PFSK-1 (cell line): ENCODE data around the gene MKNK1.

Source experiments
- POLR2AphosphoS5 ChIP-seq: IDR thresholded peaks from 2 replicates; pipeline ENCODE4 v1.6.1; 2012; ENCODE audit warnings: low read depth, mild to moderate bottlenecking, control low read depth, low read length, moderate library complexity
- REST ChIP-seq, 2 experiments: IDR thresholded peaks; 2 replicates each; pipeline versions ENCODE4 v1.6.1 to v1.8.0; 2011 to 2012; ENCODE audit warnings: low read depth in 2 of 2, low read length in 2 of 2, control low read depth in 1 of 2, inconsistent platforms in 1 of 2, mild to moderate bottlenecking in 1 of 2, moderate library complexity in 1 of 2; ENCODE audit not compliant: insufficient read depth in 1 of 2

GRCh38 chr1:46652321-46653100 lies 48.4 kb upstream of the MKNK1 start:
- no peak for TF ChIP-seq REST (IDR thresholded peaks at IDR 0.05; ENCODE audit: insufficient read depth in 1 of 2, low read depth in 2 of 2, low read length in 2 of 2)
- TF ChIP-seq POLR2AphosphoS5: no peak
